Neuron (in vitro differentiated cells): ENCODE results near the gene POLR2M.

Experiments used
- H2AFZ ChIP-seq: one replicate; pipeline ENCODE4 v1.6.1; 2013; ENCODE audit warnings: low read depth, mild to moderate bottlenecking, inconsistent platforms, low read length, moderate library complexity
- H3K27me3 ChIP-seq: one replicate; pipeline ENCODE4 v1.6.1; 2013; ENCODE audit warnings: low read length; ENCODE audit not compliant: insufficient read depth
- H3K36me3 ChIP-seq: one replicate; pipeline ENCODE4 v1.6.1; 2013; ENCODE audit warnings: low read length; ENCODE audit not compliant: insufficient read depth
- H3K4me1 ChIP-seq: one replicate; pipeline ENCODE4 v1.6.1; 2013; ENCODE audit warnings: low read length; ENCODE audit not compliant: insufficient read depth
- H3K4me3 ChIP-seq: 2 replicates; pipeline ENCODE4 v1.5.1; 2013; ENCODE audit warnings: mild to moderate bottlenecking, low read length, moderate library complexity
- H3K9me3 ChIP-seq: one replicate; pipeline ENCODE4 v1.6.1; 2013; ENCODE audit warnings: low read length

The POLR2M gene

DNA sequence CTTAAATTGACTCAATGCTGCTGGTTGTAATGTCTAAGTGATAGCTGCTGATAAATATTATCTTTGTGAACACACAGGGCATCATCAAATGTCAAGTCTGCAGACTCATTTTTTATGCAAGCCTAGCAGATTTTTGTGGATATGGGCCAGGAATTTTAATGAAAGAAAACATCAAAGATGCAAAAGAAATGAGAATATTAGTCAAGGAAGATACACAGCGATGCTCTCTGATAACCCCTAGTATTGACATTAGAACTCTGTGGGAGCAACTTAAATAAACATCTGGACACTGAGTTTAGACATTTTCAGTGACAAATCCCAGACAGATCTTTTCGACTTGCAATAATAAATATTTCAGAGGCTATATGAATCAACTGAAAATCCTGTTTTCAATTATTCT is 28.3 kb downstream of the POLR2M start:
- no peak overlapping the region for H2AFZ ChIP-seq
- H3K9me3 ChIP-seq, result peaks cover 2% of the 10 kb centered on the region
- no peaks in the 10 kb centered on the region for H3K4me1 ChIP-seq

GRCh38 chr15:57735431-57735830 is 28.9 kb downstream of the POLR2M start:
- Histone ChIP-seq H2AFZ (no peak overlapping the region), H3K27me3 (no peaks in the 10 kb centered on the region), H3K36me3 (no peaks in the 10 kb centered on the region), H3K4me1 (no peaks in the 10 kb centered on the region), H3K9me3 (peaks cover 2% of the 10 kb centered on the region), H3K4me3 (no peak overlapping the region)

More for the DNA sequence above, 28.3 kb downstream of the POLR2M start:
- H3K27me3 ChIP-seq, result no peaks in the 10 kb centered on the region
- H3K4me3 ChIP-seq, result no peak overlapping the region
- H3K36me3 ChIP-seq, result no peaks in the 10 kb centered on the region

DNA sequence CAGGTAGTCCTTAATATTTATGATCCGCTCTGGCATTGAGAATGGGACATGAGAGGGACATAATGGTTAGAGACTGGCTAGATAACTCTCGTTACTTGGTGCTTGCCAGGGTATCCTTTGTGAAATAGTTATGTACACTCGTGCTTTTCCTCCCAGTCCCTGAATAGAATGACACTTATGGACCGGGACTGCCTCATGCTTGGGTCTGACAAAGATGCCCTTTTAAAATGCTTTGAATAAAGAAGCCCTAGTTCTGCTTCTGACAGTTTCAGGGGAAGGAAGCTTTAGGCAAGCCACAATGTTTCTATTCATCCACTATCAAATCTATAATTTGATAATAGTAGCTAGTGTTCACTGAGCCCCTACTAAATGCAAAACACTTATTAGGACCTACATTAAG is 29.4 kb downstream of the POLR2M start:
- Histone ChIP-seq H3K4me3 (no peak overlapping the region), H2AFZ (no peak overlapping the region), H3K9me3 (peaks cover 2% of the 10 kb centered on the region), H3K27me3 (no peaks in the 10 kb centered on the region), H3K4me1 (no peaks in the 10 kb centered on the region), H3K36me3 (no peaks in the 10 kb centered on the region)

DNA sequence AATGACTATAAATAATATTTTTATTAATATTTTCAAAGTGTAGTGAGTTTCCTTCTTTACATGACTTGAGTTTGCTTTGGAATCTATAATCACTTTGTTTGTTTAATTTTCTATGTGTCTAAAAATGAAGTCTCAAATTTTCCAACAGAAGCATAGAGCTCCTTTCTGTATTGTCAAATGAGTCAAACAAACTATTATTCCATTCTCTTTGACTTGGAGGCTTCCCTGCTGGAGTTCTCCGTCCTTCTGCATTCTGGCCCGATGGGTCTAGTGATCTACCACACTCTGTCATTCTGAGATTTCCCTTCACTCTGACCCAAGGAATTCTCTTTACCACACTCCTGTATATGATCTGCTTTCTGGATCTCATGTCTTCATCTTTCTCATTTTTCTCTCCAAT is 30.1 kb downstream of the POLR2M start:
- no peaks in the 10 kb centered on the region for H3K4me1 ChIP-seq
- no peaks in the 10 kb centered on the region for H3K36me3 ChIP-seq
- H2AFZ ChIP-seq, result no peak overlapping the region
- peaks cover 2% of the 10 kb centered on the region for H3K9me3 ChIP-seq
- no peaks in the 10 kb centered on the region for H3K27me3 ChIP-seq
- H3K4me3 ChIP-seq, result no peak overlapping the region

DNA sequence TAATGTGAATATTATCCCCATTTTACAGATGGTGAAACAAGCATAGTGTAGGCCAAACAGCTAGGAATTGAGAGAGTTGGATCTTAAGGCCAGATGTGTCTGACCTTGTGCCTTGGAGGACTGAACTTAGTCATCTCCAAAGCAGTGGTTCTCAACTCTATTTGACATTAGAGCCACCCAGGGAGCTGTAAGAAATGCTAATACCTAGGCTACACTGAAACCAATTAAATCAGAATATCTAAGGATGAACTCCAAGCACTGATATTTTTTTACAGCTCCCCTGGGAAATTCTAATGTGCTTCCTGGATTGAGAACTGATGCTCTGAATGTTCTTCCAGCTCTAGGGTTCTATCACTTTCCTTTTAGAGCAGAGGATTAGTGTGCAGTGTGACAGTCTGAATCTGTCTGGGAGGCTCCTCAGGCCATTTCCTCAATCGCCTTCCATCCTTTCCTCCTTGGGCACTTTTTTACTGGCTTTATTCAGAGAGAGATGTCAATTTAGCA is 32.3 kb downstream of the POLR2M start:
- Histone ChIP-seq H3K36me3 (no peaks in the 10 kb centered on the region), H3K9me3 (peaks cover 2% of the 10 kb centered on the region), H3K4me1 (no peaks in the 10 kb centered on the region), H2AFZ (no peak overlapping the region), H3K27me3 (no peaks in the 10 kb centered on the region), H3K4me3 (no peak overlapping the region)

DNA sequence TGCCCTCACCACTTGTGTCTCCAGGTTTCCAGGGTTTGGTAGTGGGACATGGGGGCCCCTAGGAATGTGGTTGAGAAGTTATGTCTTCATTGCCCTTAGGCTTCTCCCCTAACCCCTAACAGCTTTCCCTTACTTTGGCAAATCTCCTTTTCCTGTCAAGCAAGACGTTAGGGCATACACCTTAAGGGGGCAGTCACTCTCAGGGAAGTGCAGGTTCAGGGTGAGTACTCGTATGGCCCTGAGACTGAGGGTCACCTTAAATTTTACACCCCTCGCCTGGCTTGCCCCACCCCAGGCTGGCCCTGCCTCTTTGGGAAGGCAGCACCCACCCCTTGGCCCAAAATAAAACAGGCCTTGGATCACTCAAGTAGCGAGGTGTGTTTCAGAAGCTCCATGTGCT is 33.5 kb downstream of the POLR2M start:
- H2AFZ ChIP-seq, result no peak overlapping the region
- H3K27me3 ChIP-seq, result no peaks in the 10 kb centered on the region
- H3K4me3 ChIP-seq, result no peak overlapping the region
- H3K4me1 ChIP-seq, result no peaks in the 10 kb centered on the region
- H3K36me3 ChIP-seq, result no peaks in the 10 kb centered on the region
- peaks cover 2% of the 10 kb centered on the region for H3K9me3 ChIP-seq

DNA sequence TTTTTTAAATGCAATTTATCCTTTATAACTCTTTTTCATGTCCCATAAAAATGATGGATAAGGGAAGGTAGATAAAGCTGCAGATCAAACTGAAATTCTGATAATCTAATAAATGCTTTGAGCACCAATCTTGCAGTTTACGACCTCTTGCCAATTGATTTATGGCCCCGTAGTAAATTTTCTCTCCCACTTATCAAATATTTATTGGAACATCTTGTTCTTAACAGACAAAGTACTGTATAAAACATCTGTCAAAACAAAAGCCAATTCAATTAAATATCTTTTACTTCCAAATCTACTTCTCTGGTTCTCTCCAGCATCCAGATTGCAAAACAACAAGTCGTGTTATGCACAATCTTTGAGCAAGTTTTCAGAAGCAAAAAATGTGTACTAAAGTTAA is 34.6 kb downstream of the POLR2M start:
- Histone ChIP-seq H3K36me3 (no peaks in the 10 kb centered on the region), H3K4me1 (no peaks in the 10 kb centered on the region), H2AFZ (no peak overlapping the region), H3K27me3 (no peaks in the 10 kb centered on the region), H3K4me3 (no peak overlapping the region), H3K9me3 (peaks cover 2% of the 10 kb centered on the region)

- no peaks in the 10 kb centered on the region for H3K9me3 ChIP-seq
- H2AFZ ChIP-seq, result no peak overlapping the region
- H3K36me3 ChIP-seq, result no peaks in the 10 kb centered on the region
- H3K4me3 ChIP-seq, result no peak overlapping the region
- peaks cover 9% of the 10 kb centered on the region for H3K4me1 ChIP-seq
- H3K27me3 ChIP-seq, result no peaks in the 10 kb centered on the region
Observed at GRCh38 chr15:57743424-57743823, 36.9 kb downstream of the POLR2M start.

DNA sequence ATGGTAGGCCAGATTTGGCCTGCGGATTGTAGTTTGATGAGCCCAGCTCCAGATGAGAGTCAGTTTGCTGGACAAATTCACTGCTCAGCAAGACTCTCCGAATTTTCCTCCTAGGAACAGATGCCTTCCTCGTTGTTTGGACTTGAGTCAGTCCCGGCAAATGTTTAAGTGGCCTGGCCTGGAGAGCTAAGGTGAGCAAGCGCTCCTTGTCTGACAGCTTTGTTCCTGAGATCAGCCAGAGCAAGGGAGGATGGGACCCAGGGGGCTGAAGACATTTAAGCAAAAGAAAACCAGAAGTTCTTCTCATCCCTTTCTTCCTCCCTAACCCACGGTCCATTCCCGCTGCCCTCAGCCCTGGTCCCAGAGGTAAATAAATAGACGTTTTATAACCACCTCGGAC is 40.3 kb downstream of the POLR2M start:
- H3K27me3 ChIP-seq, result no peaks in the 10 kb centered on the region
- H3K9me3 ChIP-seq, result no peaks in the 10 kb centered on the region
- H3K4me1 ChIP-seq, result peaks cover 9% of the 10 kb centered on the region
- H2AFZ ChIP-seq, result no peak overlapping the region
- H3K36me3 ChIP-seq, result no peaks in the 10 kb centered on the region
- H3K4me3 ChIP-seq, result no peak overlapping the region

DNA sequence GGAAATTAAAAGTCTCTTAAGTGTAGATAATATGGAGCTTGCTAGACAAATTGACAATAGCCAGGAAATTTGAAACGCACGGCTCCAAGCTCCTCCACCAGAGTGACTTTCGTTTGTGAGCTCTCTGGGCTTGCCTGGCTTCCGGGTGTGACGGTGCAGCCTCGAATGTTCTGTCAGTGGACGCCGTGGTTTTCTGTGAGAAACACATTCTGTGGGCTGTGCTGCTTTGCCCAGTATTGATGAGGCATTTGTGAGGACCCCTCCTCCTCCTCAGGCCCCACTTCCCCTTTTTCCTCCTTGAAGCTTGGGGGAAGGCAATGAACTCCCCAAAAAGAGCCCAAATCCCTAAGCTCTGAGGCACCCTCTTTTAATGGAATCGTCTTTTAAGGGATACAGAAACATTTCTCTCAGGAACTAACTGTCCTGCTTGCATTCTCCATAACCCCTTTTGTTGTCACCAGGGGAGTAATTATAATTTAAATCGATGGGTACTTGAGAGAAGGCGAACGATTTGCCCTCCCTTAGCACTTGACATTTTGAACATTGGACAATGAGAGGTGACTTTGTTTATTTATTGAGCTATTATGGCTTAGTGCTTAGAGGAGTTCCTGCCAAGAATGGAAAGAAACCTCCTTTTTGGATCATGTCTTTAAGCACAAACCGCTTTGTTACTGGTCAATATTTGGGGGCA is 40.8 kb downstream of the POLR2M start:
- Histone ChIP-seq H3K4me3 (no peak overlapping the region), H3K27me3 (no peaks in the 10 kb centered on the region), H3K36me3 (no peaks in the 10 kb centered on the region), H3K4me1 (peaks cover 9% of the 10 kb centered on the region), H2AFZ (no peak overlapping the region), H3K9me3 (no peaks in the 10 kb centered on the region)

- H3K9me3 ChIP-seq, result no peaks in the 10 kb centered on the region
- H3K36me3 ChIP-seq, result no peaks in the 10 kb centered on the region
- H3K4me1 ChIP-seq, result peaks cover 9% of the 10 kb centered on the region
- H2AFZ ChIP-seq, result no peak overlapping the region
- H3K4me3 ChIP-seq, result no peak overlapping the region
- H3K27me3 ChIP-seq, result peaks cover 4% of the 10 kb centered on the region
Observed at GRCh38 chr15:57751177-57751800, 44.8 kb downstream of the POLR2M start.

GRCh38 chr15:57752436-57752835 is 45.9 kb downstream of the POLR2M start:
- Histone ChIP-seq H3K9me3 (no peaks in the 10 kb centered on the region), H3K4me3 (no peak overlapping the region), H3K36me3 (no peaks in the 10 kb centered on the region), H3K27me3 (peaks cover 4% of the 10 kb centered on the region), H2AFZ (no peak overlapping the region), H3K4me1 (peaks cover 6% of the 10 kb centered on the region)

GRCh38 chr15:57752840-57753239 is 46.3 kb downstream of the POLR2M start:
- no peaks in the 10 kb centered on the region for H3K9me3 ChIP-seq
- no peak overlapping the region for H3K4me3 ChIP-seq
- H3K27me3 ChIP-seq, result peaks cover 4% of the 10 kb centered on the region
- no peak overlapping the region for H2AFZ ChIP-seq
- H3K4me1 ChIP-seq, result peaks cover 2% of the 10 kb centered on the region
- H3K36me3 ChIP-seq, result no peaks in the 10 kb centered on the region
